HG03139 (cell line): Measurements from ENCODE around the gene SLC20A1.
"Not testable (repeated sequence)": the region's sequence is repeated elsewhere in the genome, so short reads cannot be mapped to it uniquely, and the experiment has no call there.

Source experiments
- ATAC-seq: cut with Tn5 transposase; IDR thresholded peaks from one replicate; pipeline ENCODE4 v1.9.1; 2021; ENCODE audit not compliant: unreplicated experiment

Gene SLC20A1

DNA sequence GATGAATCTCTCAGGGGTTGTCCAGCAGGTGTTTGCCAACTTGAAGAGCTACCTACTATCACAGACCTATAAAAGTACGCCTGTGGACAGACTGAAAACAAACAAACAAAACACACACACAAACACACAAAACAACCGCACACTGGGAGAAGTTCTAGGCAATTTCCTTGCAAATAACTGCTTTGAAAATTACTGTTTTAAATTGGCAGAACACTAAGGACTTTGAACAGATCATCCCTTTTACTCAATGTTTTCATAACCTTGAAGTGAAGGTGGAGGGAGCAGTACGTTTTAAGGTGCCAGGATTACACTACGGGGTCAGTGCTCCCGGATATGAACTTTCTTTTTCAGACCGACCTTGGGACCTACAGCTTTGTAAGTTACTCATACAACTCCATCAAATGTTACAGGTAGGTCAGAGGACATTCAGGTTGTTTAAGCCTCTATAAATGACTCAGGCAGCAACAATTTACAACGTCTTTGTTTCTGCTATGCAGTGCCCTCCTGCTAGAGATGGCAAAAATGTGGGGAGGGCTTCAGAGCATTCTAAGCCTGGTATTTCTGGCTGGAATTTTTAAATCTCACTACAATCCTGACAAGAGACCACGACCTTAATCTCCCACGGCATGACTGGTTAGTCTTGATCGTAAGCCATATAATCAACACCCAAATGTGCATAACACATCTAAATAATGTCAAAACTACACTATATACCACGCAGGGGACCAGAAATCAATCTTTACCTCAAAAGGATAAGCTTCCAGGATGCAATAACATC lies 1.4 kb upstream of the SLC20A1 start:
- no peak for ATAC-seq

DNA sequence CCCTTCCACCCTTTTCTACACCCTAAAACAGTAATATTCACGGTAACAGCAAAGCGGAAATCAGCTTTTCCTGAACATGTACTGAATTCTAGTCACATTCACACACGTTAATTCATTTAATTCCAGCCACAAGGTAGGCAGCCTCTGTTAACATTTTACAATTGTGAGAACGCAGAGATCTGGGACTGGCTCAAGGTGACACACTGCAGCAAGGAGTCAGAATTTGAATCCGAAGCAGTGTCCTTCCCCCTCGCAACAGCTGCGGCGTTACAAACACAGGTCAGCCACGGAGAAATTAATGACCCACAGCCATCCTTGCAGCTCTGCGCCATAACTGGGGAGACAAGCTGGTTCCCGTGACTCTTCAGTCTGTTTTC lies 818 bp upstream of the SLC20A1 start:
- ATAC-seq = no peak

DNA sequence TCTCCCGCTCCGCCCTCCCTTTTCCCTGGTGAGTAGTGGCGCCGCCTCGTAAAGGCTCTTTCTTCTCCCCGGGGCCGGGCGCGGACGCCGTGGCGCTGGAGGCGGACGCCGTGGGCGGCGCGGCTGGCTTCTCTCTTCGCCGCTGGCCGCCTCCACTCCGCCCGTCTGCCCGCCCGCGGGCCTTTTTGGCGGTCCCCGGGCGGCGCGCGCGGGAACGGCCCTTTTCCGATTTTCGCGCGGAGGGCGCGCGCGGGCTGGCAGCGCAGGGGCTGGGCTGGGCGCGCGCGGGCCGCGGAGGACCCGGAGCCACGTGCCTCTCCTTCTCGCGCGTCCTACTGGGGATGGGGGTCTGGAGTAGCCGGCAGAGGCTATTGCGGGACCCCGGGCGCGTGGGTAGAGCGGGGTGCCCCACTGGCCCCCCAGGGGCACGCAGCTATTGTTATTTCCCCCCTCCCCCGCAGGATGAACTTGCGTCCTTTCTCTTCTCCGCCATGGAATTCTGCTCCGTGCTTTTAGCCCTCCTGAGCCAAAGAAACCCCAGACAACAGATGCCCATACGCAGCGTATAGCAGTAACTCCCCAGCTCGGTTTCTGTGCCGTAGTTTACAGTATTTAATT lies 472 bp downstream of the SLC20A1 start:
- ATAC-seq = peak; percentile 20

DNA sequence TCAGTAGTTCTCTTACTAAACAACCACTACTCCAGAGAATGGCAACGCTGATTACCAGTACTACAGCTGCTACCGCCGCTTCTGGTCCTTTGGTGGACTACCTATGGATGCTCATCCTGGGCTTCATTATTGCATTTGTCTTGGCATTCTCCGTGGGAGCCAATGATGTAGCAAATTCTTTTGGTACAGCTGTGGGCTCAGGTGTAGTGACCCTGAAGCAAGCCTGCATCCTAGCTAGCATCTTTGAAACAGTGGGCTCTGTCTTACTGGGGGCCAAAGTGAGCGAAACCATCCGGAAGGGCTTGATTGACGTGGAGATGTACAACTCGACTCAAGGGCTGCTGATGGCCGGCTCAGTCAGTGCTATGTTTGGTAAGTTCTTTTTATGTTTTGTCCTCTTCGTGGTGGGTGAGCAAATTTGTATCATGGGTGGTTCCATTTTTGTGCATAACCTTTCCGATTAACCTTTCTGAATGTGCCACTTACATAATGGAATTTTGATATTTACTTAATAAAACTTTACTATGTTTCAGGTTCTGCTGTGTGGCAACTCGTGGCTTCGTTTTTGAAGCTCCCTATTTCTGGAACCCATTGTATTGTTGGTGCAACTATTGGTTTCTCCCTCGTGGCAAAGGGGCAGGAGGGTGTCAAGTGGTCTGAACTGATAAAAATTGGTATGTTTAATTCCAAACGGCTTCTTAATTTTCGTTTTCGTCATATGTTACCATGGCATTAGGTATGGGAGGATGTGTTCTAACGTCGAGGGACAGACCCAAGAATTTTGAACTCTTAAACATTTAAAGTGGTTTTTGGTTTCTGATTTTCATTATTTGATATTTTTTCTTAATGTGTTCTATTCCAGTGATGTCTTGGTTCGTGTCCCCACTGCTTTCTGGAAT lies 1.3 kb downstream of the SLC20A1 start:
- no peak for ATAC-seq

DNA sequence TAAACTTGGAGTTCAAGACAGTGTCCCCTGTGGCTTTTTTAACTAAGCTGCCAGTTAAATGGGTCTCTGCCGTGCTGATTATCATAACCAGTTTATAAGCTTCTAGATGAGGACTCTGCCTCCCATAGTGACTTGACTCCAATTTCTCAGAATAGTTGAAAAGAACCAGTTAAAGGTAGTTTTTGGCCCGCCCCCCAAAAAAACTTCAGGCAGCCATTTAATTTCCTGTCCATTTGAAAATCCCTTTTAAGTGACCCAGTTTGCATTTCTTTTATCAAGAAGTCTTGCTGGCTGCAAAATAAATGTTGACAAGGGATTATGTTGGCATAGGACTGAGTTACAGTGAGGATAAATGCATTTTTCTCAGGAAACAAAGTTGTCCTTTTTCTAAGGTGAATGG lies 2.3 kb downstream of the SLC20A1 start:
- no peak for ATAC-seq

DNA sequence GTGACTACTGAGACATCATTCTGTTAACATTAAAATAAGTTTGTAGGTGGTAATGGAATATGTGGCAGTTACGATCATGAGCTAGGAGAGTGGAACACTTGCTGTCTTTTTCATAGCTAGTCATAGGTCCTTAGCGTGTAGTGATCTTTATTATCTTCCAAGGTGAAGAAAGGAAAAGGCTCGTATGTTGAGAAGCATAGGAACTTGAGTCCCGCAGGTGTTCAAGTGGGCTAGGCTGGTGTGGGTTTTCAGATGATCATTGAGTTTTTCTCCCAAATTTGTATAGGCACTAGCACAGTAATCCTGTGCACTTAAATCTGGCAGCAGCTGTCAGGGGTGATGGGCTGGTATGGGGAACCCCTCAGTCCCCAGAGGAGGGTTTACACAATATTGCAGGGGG lies 10.9 kb downstream of the SLC20A1 start:
- no peak for ATAC-seq

DNA sequence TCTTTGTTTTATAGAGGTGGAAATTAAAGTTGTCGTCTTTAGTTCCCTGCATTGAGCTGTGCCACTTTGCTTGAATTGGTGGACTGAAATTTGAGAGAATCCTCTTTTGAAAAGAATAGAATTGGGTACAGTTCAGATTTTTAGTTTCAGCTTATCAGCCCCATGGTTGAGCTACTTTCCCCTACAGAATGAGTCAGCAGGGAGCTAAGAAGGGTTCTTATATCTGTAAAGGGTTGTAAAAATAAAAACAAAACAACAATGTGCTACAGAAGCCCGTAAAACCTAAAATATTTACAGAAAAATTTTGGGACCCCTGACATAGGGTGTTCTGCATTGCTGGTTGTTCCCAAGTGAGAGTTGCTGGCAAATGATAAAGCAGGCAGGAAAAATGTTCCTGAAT lies 12.6 kb downstream of the SLC20A1 start:
- no peak for ATAC-seq

DNA sequence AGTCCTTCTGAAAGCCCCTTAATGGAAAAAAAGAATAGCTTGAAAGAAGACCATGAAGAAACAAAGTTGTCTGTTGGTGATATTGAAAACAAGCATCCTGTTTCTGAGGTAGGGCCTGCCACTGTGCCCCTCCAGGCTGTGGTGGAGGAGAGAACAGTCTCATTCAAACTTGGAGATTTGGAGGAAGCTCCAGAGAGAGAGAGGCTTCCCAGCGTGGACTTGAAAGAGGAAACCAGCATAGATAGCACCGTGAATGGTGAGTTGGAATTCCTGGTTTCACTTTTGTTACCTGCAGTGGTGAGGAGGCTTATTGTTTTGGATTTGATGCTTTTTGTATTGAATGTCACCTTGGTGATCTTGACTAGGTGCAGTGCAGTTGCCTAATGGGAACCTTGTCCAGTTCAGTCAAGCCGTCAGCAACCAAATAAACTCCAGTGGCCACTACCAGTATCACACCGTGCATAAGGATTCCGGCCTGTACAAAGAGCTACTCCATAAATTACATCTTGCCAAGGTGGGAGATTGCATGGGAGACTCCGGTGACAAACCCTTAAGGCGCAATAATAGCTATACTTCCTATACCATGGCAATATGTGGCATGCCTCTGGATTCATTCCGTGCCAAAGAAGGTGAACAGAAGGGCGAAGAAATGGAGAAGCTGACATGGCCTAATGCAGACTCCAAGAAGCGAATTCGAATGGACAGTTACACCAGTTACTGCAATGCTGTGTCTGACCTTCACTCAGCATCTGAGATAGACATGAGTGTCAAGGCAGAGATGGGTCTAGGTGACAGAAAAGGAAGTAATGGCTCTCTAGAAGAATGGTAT lies 13.3 kb downstream of the SLC20A1 start:
- ATAC-seq = no peak

DNA sequence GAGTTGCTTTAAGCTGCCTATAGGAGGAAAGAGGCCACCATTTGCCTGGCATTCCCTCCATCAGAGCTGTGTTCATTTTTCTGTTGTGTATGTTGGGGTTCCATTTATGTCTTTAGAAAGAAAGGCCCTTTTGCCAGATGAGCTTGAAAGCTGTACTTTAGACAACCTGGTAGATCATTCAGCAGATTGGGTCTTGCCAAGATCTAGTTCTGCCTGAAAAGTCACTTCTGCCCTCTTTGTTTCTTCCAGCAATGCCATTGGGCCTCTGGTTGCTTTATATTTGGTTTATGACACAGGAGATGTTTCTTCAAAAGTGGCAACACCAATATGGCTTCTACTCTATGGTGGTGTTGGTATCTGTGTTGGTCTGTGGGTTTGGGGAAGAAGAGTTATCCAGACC lies 14.4 kb downstream of the SLC20A1 start:
- ATAC-seq = no peak

DNA sequence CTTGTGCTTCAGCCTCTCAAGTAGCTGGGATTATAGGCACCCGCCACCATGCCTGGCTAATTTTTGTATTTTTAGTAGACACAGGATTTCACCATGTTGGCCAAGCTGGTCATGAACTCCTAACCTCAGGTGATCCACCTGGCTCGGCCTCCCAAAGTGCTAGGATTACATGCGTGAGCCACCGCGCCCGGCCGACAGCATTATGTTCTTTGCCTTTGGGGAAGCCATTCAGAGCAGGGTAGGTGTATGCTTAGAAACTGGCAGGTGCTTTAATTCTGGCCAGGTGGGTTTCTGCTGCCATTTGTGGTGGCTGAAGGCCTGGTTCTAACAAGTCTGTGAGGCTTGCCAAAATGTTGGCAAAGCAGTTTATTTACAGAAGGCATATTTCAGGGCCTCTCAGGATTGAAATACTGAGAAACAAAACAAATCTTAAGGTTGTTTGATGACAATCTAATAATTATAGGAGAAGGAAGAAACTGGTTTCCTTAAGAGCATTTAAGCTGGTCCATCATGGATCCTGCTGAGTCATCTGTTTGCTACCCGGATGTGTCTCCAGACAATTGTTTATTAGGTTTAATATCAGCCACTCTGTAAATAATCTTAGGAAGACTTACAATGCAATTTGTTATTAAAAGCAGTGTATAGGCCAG lies 16.0 kb downstream of the SLC20A1 start:
- ATAC-seq = no peak

DNA sequence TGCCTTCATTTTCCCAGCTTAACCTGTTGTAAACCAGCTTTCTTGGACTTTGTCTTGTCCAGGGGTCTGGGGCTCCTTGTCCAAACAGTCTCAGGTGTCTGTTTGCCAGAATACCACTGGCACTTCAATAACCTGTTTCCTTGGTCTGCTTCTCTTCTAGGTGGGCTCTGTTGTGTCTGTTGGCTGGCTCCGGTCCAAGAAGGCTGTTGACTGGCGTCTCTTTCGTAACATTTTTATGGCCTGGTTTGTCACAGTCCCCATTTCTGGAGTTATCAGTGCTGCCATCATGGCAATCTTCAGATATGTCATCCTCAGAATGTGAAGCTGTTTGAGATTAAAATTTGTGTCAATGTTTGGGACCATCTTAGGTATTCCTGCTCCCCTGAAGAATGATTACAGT lies 17.0 kb downstream of the SLC20A1 start:
- ATAC-seq = no peak

DNA sequence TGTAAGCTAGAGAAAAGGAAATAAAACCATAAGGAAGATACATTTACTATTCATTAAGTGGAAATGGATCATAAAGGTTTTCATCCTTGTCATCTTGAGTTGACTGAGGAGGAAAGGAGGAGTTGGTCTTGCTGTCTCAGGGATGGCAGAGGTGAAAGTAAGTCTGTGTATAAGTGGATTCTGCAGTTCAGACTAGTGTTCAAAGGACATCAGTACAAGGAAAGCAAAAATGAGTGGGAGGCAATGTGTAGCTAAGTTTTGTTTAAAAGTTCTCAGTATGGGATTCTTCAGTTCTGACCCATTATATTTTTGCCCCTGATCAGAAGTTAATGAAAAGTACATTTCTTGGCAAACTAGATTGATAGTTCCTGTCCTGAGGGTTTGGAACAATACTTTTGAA lies 18.9 kb downstream of the SLC20A1 start:
- no peak for ATAC-seq

DNA sequence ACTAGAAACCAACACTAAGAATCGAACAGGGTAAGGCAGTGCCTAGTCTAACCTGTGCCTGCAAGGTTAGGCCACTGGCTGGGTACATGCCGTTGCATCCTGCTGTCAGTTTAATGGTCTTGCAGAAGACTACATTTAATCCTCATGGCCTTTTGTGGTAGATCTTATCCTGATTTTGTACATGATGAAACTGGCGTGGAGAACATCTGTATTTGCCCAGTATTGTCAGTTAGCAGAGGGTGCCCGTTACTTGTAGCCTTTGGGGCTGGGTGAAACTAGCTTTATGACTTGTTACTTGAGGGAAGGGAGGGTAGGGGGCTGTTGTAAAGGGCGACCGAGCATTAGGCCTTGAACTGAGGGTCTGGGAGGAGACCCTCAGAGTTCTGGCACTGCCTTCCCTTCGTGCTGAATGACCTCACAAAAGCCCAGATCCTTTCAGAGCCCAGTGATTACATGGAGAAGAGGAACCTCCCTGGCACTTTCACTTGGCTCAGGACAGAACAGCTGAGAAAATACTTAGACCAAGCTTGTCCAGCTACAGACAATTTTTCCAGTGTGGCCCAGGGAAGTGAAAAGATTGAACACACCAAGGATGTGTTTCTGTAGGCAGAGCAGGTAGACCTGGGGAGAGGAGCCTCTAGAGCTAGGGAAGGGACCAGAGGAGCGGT lies 19.5 kb downstream of the SLC20A1 start:
- ATAC-seq = no peak

DNA sequence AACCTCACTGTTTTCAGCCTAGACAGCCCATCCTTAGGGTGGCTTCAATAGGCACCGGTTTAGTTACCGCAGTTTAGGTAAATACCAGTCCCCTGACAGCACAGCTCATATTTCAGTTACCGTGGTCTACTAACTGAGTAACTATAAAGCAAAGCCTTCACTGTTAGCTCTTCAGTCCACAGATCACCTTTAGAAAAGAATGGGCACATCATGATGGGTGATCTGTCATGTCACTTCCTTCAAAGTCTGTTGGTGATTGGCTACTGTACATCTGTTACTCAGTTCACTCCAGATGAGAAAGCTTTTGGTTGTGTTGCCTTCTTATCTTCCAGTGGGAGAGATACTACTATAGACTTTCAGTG lies 21.0 kb downstream of the SLC20A1 start:
- no peak for ATAC-seq

DNA sequence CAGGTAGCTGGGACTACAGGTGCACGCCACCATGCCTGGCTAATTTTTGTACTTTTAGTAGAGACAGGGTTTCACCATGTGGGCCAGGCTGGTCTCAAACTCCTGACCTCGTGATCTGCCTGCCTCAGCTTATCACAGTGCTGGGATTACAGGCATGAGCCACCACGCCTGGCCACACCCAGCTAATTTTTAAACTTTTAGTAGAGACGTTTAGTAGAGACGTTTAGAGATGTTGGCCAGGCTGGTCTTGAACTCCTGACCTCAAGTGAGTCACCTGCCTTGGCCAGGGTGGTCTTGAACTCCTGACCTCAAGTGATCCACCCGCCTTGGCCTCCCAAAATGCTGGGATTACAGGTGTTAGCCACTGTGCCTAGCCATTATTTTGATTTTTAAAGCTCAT lies 21.8 kb downstream of the SLC20A1 start:
- not testable (repeated sequence) for ATAC-seq

DNA sequence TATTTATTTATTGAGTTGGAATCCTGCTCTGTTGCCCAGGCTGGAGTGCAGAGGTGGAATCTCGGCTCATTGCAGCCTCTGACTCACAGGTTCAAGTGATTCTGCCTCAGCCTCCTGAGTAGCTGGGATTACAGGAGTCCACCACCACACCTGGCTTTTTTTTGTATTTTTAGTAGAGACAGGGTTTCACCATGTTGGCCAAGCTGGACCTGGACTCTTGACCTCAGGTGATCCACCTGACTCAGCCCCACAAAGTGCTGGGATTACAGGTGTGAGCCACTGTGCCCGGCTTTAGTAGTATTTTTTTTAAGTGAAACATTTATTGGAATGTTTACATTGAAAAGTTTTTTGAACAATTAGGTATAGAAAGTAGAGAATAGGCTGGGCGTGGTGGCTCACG lies 23.9 kb downstream of the SLC20A1 start:
- no peak for ATAC-seq

DNA sequence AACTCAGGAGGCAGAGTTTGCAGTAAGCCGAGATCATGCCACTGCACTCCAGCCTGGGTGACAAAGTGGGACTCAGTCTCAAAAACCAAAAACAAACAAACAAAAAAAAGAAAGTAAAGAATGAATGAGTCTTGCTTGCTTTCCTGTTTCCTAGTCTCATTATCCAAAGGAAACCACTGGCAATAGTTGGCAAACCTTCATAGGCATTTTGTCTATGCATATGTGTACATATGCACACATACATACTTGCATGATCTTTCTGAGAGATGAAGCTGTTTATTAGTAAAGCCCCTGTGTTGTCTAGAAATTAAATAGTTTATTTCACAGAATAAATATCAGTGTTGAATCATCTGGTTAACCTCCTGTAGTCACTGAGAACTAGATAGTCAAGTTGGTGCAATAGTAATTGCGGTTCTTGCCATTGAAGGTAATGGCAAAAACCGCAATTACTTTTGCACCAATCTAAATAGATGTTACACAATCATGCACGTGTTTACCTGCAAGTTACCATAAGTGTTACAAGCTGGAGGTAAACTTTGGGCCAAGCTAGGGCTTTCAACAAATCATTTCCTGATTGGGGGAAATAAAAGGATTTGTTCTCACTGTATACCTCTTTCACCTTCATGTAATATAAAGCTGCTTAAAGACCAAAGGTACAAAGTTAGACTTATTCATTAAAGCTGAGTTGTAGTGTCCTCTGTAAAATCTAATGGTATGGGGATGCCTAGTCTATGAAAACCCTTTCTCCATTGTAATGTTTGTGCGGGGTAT lies 24.7 kb downstream of the SLC20A1 start:
- ATAC-seq = no peak

DNA sequence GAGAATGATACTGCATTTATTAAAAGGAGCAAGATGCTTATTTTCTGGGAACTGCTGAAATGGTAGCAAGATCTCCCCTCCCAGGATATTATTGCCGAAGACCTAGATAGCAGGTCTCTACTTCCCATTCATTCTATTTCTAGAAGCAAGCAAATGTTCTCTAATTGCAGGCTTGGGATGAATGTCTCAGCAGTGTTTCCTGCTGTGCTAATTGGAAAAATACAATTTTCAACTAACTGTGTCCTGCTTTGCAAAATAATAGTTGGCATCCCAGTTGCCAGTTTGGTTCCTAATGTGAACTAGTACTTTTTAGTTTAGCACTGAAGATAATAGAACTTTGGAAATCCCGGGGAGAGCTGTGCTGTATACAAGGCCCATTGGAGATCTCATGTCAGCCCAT lies 26.1 kb downstream of the SLC20A1 start:
- no peak for ATAC-seq

DNA sequence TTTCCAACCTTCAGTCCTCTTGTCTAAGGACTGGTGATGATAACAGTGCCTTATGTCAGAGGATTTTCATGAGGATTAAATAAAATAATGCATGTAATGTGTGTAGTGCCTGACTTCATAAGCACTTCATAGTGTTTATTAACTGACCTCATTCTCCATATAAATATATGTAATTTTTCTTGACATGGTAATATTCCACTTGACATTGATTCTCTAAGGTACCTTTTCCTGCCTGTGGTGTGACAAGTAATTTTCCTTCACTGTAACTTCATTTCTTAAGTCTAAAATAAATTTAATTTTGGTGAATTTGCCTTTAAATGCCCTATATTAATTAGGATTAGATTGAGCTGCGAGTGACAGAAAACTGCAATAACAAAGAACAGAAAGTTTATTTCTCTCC lies 27.3 kb downstream of the SLC20A1 start:
- no peak for ATAC-seq
